PC-9 (cell line): Measurements from ENCODE around the gene WIPF1.

Source experiments
- EZH2 ChIP-seq: fragments of 200-600 bp; sonication (generic); IDR thresholded peaks from 2 replicates; pipeline ENCODE4 v1.8.0; 2017; ENCODE audit warnings: antibody characterized with exemption, low read depth
- TF ChIP-seq, protein P1 (sequence below): fragments of 200-600 bp; sonication (generic); conservative IDR thresholded peaks from 2 replicates; pipeline ENCODE4 v1.6.1; 2017; ENCODE audit warnings: mixed run types, antibody characterized with exemption, mild to moderate bottlenecking, moderate library complexity

DNA sequence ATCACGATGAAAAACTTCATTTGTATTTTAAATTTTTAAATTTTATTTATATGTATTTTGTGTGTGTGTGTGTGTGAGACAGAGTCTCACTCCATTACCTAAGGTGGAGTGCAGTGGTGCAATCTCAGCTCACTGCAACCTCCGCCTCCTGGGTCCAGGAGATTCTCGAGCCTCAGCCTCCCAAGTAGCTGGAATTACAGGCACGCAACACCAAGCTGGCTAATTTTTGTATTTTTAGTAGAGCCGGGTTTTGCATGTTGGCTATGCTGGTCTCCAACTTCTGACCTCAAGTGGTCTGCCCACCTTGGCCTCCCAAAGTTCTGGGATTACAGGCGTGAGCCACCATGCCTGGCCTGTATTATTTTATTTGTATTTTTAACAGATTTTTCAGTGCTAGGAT is 45.8 kb upstream of the WIPF1 start:
- TF ChIP-seq, protein P1, sequence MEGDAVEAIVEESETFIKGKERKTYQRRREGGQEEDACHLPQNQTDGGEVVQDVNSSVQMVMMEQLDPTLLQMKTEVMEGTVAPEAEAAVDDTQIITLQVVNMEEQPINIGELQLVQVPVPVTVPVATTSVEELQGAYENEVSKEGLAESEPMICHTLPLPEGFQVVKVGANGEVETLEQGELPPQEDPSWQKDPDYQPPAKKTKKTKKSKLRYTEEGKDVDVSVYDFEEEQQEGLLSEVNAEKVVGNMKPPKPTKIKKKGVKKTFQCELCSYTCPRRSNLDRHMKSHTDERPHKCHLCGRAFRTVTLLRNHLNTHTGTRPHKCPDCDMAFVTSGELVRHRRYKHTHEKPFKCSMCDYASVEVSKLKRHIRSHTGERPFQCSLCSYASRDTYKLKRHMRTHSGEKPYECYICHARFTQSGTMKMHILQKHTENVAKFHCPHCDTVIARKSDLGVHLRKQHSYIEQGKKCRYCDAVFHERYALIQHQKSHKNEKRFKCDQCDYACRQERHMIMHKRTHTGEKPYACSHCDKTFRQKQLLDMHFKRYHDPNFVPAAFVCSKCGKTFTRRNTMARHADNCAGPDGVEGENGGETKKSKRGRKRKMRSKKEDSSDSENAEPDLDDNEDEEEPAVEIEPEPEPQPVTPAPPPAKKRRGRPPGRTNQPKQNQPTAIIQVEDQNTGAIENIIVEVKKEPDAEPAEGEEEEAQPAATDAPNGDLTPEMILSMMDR, result no peak
- TF ChIP-seq EZH2, result no peak
